Stimulated activated CD8-positive, alpha-beta memory T cell treated with anti-CD3 and anti-CD28 coated beads, Interleukin-12 subunit alpha, Interleukin-12 subunit beta, amount 100 ng/mL, for 1 hour (primary cell): ENCODE results near the gene ADAMTS20.
"Not testable (repeated sequence)": the region's sequence is repeated elsewhere in the genome, so short reads cannot be mapped to it uniquely, and the experiment has no call there.

Experiments
- DNase-seq: peaks from one replicate; pipeline ENCODE4 v3.0.0-alpha.2; 2020; ENCODE audit warnings: low read depth

Gene ADAMTS20

DNA sequence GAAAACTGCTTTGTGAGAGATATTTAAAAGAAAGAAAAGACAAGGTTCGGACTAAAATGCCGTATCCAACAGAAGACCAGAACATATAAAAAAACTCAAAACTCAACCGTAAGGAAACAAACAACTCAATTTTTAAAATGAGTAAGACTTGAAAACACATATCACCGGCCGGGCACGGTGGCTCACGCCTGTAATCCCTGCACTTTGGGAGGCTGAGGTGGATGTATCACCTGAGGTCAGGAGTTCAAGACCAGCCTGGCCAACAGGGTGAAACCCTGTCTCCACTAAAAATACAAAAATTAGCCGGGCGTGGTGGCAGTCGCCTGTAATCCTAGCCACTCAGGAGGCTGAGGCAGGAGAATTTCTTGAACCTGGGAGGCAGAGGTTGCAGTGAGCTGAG, 192.0 kb downstream of the ADAMTS20 start:
- not testable (repeated sequence) for DNase-seq

DNA sequence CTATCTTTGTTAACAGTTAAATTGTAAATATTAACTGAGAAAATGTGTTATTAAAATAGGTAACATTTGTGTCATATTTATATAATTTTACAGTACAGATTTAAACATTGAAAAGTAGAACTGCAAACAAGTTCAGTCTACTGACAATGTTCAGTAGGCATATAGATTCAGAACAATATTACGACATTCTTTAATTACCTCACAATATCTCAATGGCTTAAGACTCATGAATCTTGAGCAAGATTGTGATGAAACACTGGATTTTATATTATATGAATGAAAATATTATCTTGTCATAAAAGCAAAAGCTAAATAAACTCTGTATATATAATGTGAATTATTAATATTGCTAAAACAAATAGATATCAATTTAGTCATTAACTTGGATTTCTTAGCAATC, 194.9 kb downstream of the ADAMTS20 start:
- DNase-seq: no peak

DNA sequence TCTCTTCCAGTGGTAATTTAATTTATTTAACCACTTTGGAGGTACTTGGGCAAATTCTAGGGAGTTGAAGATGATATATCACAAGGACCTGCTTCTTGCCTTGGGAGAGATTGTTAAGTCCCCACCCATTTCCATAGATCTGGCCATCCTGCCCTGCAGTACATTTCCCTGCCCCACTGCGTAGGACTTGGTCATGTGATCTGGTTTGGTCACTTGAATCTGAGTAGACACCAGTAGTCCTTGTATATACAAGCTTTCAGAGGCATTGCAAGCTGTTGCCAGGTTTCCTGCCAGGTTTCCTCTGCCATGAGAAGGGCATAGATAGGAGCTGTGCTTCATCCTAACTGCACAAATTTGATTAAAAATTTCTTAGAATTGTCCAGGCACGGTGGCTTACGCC, 200.0 kb downstream of the ADAMTS20 start:
- DNase-seq: no peak

DNA sequence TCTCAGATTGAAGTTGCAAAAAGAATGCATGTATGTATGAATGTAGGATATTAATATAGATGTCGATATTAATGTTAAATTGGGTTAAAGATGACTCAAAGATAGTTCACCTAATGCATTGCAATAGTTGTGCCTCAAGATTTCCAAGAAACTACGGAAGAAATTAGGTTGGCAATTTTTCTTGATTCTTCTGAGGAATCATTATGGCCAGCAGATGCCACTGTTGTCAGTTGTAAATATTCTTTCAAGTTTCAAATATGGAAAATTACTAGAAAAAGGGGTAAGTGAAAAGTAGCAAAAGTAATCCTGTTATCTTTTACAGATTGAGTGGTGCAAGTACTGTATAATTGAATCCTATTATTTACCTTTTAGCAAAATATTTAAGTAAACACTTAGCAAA, 202.1 kb downstream of the ADAMTS20 start:
- no peak for DNase-seq

DNA sequence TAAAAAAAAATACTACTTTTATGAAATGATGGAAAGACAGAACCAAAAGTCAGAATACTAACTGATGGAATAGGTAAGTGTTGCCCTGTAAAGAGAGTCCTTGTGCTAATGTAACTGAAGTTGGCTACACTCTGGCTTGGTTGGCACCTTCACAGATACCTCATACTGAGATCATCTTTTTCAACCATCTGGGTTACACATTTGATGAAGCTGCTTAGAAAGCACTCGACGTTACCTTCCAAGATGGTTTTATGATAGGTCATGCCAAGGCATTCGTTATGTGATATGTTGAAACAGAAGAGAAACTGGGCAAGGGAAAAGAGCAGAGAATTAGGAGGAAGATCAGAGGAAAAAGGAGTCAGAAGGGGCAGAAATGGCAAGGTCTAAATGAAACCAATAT, 203.8 kb downstream of the ADAMTS20 start:
- no peak for DNase-seq

DNA sequence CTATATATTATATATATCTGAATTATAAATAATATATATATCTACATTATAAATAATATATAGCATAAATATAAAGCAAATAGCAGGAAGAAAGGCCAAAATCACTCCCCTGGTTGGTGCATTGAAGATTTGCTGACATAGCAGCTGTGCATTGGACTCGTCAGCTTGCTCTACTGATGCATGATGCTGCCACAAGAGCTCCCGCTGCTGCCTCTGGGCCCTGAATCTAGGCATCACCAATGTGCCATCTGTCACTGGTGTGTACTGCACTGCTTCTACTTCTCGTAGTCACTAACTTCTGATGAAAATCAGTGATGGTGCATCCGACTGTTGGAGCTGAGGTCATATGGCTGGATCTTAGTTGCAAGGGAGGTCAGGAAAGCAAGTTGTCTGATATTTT, 205.0 kb downstream of the ADAMTS20 start:
- DNase-seq: no peak

DNA sequence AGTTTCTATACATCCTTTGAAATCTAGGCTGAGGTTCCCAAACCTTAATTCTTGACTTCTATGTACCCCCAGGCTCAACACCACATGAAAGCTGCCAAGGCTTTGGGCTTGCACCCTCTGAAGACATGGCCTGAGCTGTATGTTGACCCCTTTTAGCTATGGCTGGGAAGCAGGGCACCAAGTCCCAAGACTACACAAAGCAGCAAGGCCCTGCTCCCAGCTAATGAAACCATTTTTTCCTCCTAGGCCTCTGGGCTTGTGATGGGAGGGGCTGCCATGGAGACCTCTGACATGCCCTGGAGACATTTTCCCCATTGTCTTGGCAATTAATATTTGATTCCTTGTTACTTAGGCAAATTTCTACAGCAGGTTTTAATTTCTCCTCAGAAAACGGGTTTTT, 207.0 kb downstream of the ADAMTS20 start:
- DNase-seq: no peak

DNA sequence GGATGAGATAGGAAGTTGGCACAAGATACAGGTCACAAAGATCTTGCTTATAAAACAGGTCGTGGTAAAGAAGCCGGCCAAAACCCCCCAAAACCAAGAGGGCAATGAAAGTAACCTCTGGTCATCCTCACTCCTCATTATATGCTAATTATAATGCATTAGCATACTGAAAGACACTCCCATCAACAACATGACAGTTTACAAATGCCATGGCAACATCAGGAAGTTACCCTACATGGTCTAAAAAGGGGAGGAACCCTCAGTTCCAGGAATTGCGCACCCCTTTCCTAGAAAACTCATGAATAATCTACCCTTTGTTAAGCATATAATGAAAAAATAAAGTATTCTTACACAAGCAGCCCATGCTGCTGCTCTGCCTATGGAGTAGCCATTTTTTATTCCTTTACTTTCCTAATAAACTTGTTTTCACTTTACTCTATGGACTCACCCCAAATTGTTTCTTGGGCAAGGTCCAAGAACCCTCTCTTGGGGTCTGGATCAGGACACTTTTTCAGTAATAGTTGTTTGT, 210.2 kb downstream of the ADAMTS20 start:
- DNase-seq: not testable (repeated sequence)

DNA sequence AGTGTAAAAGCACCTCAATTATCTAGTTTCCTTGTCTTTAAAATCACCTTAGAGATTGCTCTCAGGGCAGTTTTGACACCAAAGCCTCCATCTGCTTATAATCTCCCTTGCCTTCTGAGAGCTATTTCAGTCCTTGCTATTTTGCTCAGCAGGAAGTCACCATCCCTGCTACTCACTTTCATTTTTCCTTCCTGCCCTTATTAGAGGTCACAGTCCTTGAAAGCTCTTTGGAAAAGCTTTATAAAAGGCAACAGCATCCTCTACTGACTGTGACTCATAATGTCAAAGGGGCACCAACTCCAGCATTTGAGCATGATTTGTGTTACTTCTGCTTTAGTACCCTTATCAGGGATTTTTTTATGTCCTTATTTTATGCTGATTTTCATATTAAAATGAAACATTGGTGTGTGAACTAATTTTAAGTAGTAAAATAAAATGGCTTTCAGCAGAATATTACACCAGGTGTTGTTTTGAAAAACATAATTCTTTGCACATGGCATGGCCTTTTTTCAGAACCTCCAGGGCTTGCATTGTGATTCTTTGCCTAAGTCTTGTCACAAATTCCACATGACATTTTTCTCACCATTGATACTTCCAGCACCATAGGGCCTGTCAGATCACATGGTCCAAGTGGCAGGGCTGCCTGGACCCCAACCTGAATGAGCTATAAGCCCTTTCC, 213.0 kb downstream of the ADAMTS20 start:
- no peak for DNase-seq

DNA sequence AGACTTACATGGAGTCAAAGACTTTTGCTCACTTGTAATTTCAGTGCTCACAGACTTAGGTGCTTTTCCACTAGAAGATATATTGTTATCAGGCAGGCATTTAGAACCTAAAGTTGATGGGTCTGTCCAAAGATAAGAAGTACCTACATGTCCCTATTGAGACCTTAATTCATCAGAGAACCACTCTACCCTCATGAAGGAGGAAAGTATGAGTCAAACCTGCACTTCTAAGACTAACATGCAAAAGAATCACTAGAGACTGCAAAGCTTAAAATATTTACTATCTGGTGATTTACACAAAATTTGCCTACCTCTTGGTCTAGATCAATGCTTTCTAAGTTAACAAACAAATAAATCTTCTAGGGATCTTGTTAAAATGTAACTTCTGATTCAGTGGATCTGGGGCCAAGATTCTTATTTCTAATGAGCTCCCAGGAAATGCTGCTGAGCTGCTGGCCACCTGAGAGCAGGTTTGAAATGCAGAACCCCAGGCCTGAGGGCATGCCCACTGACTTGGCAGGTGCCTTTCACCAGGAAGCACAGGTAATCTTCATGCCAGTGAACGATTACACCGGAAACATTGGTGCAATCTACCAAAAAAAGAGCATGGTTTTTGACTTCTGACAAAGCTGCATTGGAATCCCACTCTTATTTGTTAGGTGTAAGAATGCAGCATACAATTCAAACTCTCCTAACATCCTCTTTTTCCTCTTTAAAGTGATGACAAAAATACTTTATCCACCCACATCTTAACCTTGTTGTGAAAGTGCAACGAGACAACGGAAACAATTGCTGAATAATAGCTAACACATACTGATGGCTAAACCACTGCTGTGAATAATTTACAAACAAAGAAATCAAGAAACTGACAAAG, 214.2 kb downstream of the ADAMTS20 start:
- no peak for DNase-seq

DNA sequence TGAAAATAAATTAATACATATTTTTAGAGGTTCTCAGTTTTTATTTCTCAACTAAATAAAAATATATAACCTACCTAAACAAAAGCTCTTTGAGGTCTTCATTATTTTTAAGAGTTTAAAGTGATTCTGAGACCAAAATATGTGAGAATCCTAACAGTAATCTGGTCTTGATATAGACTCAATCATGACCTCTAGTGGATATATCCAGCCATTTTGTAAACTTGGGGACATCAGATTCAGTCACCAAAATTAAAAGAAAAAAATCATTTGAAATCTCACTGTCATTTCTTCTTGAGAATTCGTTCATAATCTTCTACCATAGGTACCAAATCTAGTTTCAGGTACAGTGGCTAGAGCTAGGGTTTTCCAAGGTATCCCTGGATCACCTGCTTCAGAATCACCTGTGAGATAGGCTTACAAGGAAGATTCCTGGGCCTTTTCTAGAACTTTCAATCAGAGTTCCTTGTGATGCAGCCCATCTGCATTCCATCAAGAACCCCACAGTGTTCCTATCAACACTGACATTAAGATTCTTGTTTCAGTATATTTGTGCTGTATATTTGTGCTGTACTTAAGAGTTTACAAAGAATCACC, 214.9 kb downstream of the ADAMTS20 start:
- DNase-seq: no peak

DNA sequence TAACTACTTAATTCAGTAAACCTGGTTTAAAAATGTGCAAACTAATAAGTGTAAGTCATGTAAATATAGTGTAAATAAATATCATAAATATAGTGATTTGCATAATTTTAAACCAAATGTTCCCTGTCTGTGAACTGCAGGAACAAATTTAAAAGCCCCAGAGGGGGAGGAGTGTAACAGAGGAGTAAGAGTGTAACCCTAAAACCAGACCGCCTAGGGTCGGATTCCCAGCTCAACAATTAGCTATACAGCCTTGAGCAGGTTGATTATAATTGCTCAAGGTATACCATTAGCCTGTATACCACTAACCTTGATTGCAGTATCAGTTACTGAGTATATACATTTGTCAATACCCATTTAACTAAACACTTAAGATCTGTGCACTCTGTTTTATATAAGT, 218.4 kb downstream of the ADAMTS20 start:
- DNase-seq: no peak

DNA sequence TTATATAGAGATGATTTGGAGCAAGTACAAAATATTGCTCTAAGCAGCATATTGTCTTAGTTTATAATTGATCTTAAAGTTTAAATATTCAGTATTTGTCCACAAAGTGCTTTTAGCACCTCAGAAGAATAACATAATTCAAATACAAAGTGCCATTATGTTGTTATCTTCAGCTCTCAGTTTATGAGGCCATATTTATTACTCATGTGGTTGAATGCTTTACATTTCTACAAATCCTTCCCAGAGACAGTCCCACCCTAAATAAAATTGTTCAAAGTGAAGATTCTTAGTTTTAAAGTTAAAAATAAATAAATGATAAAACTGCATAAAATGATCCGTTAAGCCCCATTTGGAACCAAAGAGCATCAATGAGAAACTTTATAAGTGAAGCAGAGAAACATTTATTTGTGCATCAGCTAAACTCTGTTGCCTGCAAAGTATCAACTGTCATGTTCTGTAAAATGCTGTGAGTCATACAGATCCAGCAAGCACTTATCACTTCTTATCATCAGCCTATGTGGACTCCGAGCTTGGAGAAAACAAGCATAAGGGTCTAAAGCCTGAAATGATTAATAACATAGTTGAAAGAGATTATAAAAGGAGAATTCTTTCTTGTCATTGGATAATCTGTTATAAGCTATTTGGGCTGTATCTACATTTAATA, 218.9 kb downstream of the ADAMTS20 start:
- DNase-seq: no peak

DNA sequence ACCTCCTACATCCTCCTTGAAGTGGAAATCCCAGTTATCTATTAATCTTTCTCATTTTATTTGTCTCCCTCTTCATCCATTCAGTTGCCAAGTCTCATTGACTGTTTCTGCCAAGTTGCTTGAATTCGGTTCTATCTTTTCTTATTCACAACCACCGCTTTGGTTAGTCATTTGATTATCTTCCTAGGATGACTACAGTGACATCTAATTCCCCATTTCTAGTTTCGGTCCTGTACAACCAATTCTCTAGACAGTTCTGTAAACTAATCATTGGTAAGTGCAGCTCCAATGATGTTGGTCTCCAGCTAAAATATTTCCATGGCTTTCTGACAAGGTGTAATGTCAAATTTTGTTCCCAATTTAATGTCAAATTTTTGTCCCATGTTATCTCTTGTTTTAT, 220.1 kb downstream of the ADAMTS20 start:
- no peak for DNase-seq

DNA sequence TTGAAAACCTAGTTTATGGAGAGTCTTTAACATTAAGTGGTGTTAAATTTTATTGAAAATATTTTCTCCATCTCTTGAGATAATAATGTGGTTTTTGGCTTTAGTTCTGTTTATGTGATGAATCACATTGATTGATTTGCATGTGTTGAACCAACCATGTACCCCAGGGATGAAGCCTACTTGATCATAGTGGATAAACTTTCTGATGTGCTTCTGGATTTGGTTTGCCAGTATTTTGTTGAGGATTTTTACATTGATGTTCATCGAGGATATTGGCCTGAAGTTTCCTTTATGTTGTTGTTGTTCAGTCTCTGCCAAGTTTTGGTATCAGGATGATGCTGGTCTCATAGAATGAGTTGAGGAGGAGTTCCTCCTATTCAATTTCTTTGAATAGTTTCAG, 222.6 kb downstream of the ADAMTS20 start:
- no peak for DNase-seq

DNA sequence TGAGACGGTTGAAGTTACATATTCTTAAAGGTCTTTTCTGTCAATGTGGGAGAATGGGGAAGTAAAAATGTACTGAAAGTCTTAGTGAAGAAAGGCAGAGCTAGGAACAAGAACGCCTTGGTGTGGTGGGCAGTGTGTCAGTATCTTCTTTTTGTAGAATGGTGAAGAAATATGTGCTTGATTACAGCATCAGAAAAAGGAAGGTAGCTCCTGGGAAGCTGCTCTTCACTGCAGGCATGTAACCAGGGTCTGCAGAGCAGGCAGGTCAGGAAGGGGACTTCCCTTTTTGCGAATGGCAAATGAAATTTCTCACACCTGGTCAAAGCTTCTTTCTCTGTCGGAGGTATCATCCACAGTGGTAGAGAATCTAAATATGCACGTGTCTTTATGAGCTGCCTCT, 226.2 kb downstream of the ADAMTS20 start:
- no peak for DNase-seq

DNA sequence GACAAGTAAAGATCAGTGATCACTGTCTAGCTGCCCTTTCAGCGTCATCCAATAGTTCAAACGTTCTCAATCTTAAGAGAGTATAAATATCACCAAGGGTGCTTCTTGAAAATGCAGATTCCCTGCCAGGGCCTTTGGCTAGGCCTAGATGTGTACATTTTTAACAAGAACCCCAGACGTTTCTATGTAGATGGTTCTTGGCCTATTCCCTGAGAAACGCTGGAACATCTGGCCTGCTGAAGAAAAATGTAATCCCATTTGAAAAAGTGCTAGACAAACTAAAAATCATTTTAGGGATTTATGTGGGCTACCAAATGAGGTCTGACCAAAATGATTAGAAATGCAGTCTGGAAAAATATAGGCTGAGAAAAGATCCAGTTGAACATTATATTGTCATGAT, 231.7 kb downstream of the ADAMTS20 start:
- no peak for DNase-seq

DNA sequence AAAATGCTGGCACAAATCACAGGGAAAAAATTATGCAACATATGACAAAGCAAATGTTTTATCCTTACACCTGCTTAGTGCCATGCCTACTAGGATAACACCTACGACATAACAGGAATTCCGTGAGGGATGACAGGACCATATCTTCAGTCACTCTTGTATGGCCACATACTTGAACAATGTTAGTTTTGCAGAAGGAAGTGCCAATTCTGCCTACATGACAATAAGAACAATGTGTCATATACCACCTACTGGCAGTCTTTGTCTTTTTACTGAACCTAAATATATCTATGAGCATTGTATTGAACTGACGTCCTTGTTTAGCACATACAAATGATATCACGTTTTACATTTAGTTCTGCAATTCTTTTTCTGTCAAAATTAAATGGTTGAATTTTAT, 234.0 kb downstream of the ADAMTS20 start:
- no peak for DNase-seq

DNA sequence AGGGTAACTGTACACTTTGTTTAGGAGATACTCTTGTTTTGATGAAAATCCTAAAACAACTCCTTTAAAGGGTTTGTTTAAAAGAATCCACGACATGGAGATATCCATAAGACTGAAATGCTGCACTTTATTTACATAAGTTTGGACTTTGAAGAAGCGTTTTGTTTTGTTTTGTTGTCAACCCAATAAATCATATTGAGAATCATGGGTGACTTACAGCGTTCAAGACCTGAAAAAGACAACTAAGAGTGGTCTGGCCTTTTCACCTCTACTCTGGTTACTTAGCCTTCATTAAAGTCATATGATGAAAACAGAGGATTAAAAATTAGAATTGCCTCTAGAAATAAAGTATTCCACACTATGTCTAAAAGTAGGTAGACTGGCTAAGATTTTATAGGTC, 234.8 kb downstream of the ADAMTS20 start:
- no peak for DNase-seq

DNA sequence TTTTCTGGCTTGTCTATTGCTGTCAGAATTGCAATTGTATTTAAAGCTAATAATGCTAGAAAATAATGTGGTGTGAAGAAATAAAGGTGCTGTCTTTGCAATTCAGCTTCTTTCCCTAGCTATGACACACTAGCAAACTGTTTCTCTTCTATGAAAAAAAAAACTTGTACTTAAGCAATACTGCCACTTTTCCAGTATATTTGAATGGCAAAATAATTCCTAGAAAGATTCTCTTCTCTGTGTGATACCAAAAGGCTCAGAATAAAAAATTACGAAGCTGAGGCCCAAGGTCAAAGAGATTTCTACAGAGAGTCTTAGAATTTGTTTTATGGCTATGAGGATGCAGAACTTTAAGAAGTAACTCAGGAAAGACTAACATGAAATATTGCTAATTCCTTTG, 235.5 kb downstream of the ADAMTS20 start:
- no peak for DNase-seq

DNA sequence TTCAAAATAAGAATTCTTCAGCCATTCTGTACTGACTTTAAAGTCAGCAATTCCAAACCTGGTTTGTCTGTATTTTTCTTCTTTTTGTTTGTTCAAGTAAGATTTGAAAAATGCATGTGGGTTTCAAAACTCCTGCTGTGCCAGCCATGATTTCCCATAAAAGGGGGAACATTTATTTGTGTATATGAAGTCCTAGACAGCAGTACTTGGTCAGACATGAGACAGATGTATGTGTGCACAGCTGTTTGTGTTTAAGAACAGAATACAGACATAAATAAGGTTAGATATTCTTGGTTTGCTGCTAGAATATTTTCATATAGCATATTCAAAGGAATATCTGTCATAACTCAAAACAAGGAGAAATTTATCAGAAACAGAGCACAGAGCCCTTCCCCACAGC, 236.0 kb downstream of the ADAMTS20 start:
- DNase-seq: no peak

DNA sequence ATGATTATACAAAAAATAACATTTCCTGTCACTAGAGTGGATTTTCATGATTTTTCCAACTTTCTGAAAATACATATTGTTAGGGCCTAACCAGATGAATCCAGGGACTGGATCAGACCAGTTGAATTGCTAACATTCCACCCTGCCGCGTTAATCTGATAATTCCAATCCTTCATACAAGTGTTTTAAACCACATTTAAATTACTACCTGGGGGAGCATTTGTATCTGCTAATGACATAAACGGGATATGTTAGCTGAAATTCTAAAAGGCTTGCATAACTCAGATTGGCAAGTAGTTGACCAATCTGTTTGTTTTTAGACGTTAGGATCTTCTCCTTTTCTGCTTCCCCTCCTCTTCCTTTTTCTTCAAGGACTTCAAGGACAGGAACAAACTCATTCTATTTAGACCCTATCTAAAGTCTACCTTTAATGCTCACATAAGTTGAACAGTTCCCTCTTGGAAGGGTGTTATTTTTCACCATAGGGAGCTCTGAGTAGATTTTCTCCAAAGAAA, 239.0 kb downstream of the ADAMTS20 start:
- DNase-seq: no peak
